Osteoblast (primary cell): Measurements from ENCODE around the gene FAF2. TPM values are rescaled to one million over a fixed set of nuclear protein-coding genes. Genes with fewer than 3 reads are reported as not detected.
A peak's percentile ranks its signal among the peaks of the same experiment; 100 is the strongest.

Experiments used
- DNase-seq: peaks from one replicate; pipeline ENCODE4 v3.0.0; 2011; ENCODE audit warnings: low spot score, mixed read lengths; ENCODE audit not compliant: insufficient read length; ENCODE audit errors: missing footprints
- H2AFZ ChIP-seq: 2 replicates; pipeline ENCODE4 v1.6.0; 2011; ENCODE audit warnings: mild to moderate bottlenecking, low read length
- H3K27ac ChIP-seq: 2 replicates; pipeline ENCODE4 v1.5.1; 2011; ENCODE audit warnings: mild to moderate bottlenecking, low read depth, low read length, moderate library complexity
- H3K27me3 ChIP-seq: 2 replicates; pipeline ENCODE4 v1.6.0; 2012; ENCODE audit warnings: mild to moderate bottlenecking, control low read depth, inconsistent platforms, low read length, moderate library complexity; ENCODE audit not compliant: insufficient read depth
- H3K36me3 ChIP-seq: 2 replicates; pipeline ENCODE4 v1.5.1; 2011; ENCODE audit warnings: mild to moderate bottlenecking, low read length, control low read depth, moderate library complexity; ENCODE audit not compliant: insufficient read depth
- H3K4me1 ChIP-seq: 2 replicates; pipeline ENCODE4 v1.5.1; 2011; ENCODE audit warnings: mild to moderate bottlenecking, low read length, control low read depth, moderate library complexity; ENCODE audit not compliant: insufficient read depth
- H3K4me2 ChIP-seq: 2 replicates; pipeline ENCODE4 v1.6.0; 2011; ENCODE audit warnings: mild to moderate bottlenecking, low read length; ENCODE audit not compliant: insufficient read depth
- H3K4me3 ChIP-seq: fragments of 200-600 bp; sonication (generic); 3 replicates; pipeline ENCODE4 v1.5.1; 2012; ENCODE audit warnings: mild to moderate bottlenecking, low read length, inconsistent platforms; ENCODE audit not compliant: insufficient read depth
- H3K79me2 ChIP-seq: 2 replicates; pipeline ENCODE4 v1.6.0; 2012; ENCODE audit warnings: mild to moderate bottlenecking, low read length, control low read depth, inconsistent platforms; ENCODE audit not compliant: insufficient read depth
- H3K9me3 ChIP-seq: 2 replicates; pipeline ENCODE4 v1.5.1; 2011; ENCODE audit warnings: low read depth, low read length, control low read depth
- H4K20me1 ChIP-seq: 2 replicates; pipeline ENCODE4 v1.6.0; 2012; ENCODE audit warnings: mild to moderate bottlenecking, low read length, control low read depth; ENCODE audit not compliant: insufficient read depth
- CTCF ChIP-seq: IDR thresholded peaks from 2 replicates; pipeline ENCODE4 v1.5.1; 2011; ENCODE audit warnings: mild to moderate bottlenecking, low read depth, low read length, moderate library complexity; ENCODE audit errors: extremely low read depth
- total RNA-seq: library from RNA; depleted of rRNA; stranded (reverse); fragments of >200 nt; gene quantifications from 2 replicates; pipeline ENCODE4 v1.2.3, GENCODE V29; 2012

Gene FAF2
- total RNA-seq, 1 donor: 40.2 TPM

DNA sequence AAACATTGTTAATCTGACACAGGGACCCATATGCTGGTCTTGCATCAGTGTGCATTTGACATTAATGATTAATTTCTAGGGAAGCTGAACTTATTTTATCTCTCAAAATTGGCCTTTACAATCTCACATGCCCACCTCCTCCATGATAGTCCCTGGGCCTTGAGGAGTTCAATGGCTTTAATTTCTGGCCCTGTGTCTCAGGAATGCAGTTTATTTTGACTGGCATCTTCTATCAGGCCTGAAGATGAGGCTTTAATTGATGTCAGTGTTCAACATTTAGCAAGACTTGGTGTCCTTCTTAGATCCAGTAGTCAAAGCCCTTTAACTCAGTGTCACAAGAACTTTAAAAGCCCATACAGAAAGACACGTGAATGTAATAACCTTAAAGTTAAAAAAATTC is 21.3 kb upstream of the FAF2 start:
- Histone ChIP-seq H3K79me2 (no peaks in the 10 kb centered on the region), H3K27ac (no peak overlapping the region), H3K36me3 (no peaks in the 10 kb centered on the region), H3K4me1 (no peaks in the 10 kb centered on the region), H4K20me1 (no peaks in the 10 kb centered on the region), H3K4me3 (no peak overlapping the region), H3K27me3 (peaks cover 4% of the 10 kb centered on the region), H3K9me3 (no peaks in the 10 kb centered on the region), H2AFZ (no peak overlapping the region), H3K4me2 (no peak overlapping the region)
- TF ChIP-seq CTCF: no peak
- no peak for DNase-seq

DNA sequence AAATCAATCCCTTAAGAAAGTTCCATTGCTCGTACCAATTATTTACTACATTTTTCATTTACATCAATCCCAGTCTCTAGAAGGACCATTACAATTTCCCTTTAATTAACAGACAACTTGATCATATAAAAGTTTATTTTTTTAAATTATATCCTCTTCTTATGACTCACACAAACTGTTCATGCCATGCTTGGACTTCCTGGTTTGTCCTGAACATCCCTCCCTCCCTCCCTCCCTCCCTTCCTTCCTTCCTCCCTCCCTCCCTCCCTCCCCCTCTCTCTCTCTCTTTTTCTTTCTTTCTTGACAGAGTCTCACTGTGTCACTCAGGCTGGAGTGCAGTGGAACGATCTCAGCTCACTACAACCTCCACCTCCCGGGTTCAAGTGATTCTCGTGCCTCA is 20.2 kb upstream of the FAF2 start:
- Histone ChIP-seq H3K4me1 (no peaks in the 10 kb centered on the region), H3K27ac (no peak overlapping the region), H3K27me3 (peaks cover 4% of the 10 kb centered on the region), H3K36me3 (no peaks in the 10 kb centered on the region), H3K9me3 (no peaks in the 10 kb centered on the region), H4K20me1 (no peaks in the 10 kb centered on the region), H2AFZ (no peak overlapping the region), H3K4me3 (no peak overlapping the region), H3K4me2 (no peak overlapping the region), H3K79me2 (no peaks in the 10 kb centered on the region)
- TF ChIP-seq CTCF: no peak
- DNase-seq: peak; percentile 82

DNA sequence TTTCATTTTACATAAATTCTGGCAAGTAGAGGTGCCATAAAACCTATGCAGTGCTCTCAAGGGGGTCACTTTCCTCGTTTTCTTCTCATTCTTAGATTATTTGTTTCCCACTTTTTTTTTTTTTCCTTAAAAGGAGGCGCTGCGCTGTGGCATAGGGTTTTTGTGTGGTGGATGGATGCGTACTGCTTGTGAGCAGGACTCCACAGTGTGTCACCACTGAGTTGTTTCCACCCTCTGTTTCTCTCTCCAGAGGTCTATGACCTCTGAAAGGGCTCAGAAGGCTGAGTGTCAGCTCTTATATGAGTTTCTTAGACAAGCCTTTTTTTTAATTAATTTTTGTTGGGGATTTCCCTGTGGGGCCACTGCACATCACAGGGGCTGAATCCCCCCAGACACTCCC is 18.2 kb upstream of the FAF2 start:
- Histone ChIP-seq H3K4me2 (no peak overlapping the region), H3K79me2 (no peaks in the 10 kb centered on the region), H3K36me3 (no peaks in the 10 kb centered on the region), H3K27me3 (no peaks in the 10 kb centered on the region), H3K9me3 (no peaks in the 10 kb centered on the region), H3K27ac (no peak overlapping the region), H4K20me1 (no peaks in the 10 kb centered on the region), H3K4me3 (no peak overlapping the region), H3K4me1 (no peaks in the 10 kb centered on the region), H2AFZ (no peak overlapping the region)
- peak; percentile 68 for DNase-seq
- TF ChIP-seq CTCF: no peak

- Histone ChIP-seq H3K4me2 (no peak overlapping the region), H3K27me3 (no peaks in the 10 kb centered on the region), H3K79me2 (no peaks in the 10 kb centered on the region), H3K4me1 (peaks cover 6% of the 10 kb centered on the region), H3K27ac (no peak overlapping the region), H3K36me3 (no peaks in the 10 kb centered on the region), H2AFZ (no peak overlapping the region), H3K9me3 (no peaks in the 10 kb centered on the region), H3K4me3 (no peak overlapping the region), H4K20me1 (no peaks in the 10 kb centered on the region)
- TF ChIP-seq CTCF: no peak
- peak; percentile 55 for DNase-seq
These were observed 15.5 kb upstream of the FAF2 start for GRCh38 chr5:176432707-176433106.
